Stimulated activated CD4-positive, alpha-beta T cell treated with anti-CD3 and anti-CD28 coated beads, Interleukin-15, amount 100 ng/mL, for 24 hours (primary cell): ENCODE data around the gene P2RY2.

Experiments
- DNase-seq: peaks from one replicate; pipeline ENCODE4 v3.0.0-alpha.2; 2020

Gene P2RY2

GRCh38 chr11:73206801-73207200 is 11.3 kb upstream of the P2RY2 start:
- no peak for DNase-seq

- DNase-seq, result no peak
These were observed 8.2 kb upstream of the P2RY2 start for GRCh38 chr11:73209892-73210291.

- DNase-seq, result no peak
These were observed 7.0 kb upstream of the P2RY2 start for GRCh38 chr11:73210916-73211667.

- DNase-seq, result no peak
These were observed 4.6 kb upstream of the P2RY2 start for GRCh38 chr11:73213196-73214143.

GRCh38 chr11:73215191-73216134 is 2.6 kb upstream of the P2RY2 start:
- DNase-seq, result no peak

GRCh38 chr11:73216465-73216864 is 1.6 kb upstream of the P2RY2 start:
- DNase-seq, result no peak

- DNase-seq, result no peak
These were observed 811 bp upstream of the P2RY2 start for GRCh38 chr11:73217131-73217809.

- no peak for DNase-seq
These were observed 323 bp upstream of the P2RY2 start for GRCh38 chr11:73217810-73218105.

- no peak for DNase-seq
These were observed 742 bp downstream of the P2RY2 start for GRCh38 chr11:73218830-73219215.

GRCh38 chr11:73219396-73220285 is 1.6 kb downstream of the P2RY2 start:
- no peak for DNase-seq

- no peak for DNase-seq
These were observed 3.4 kb downstream of the P2RY2 start for GRCh38 chr11:73221451-73221850.

GRCh38 chr11:73221996-73222395 is 3.9 kb downstream of the P2RY2 start:
- DNase-seq, result no peak

- DNase-seq, result no peak
These were observed 6.1 kb downstream of the P2RY2 start for GRCh38 chr11:73223998-73224730.

- no peak for DNase-seq
These were observed 7.1 kb downstream of the P2RY2 start for GRCh38 chr11:73225001-73225686.

GRCh38 chr11:73225851-73226250 is 7.8 kb downstream of the P2RY2 start:
- no peak for DNase-seq

GRCh38 chr11:73226297-73227006 is 8.4 kb downstream of the P2RY2 start:
- no peak for DNase-seq

GRCh38 chr11:73227571-73228211 is 9.6 kb downstream of the P2RY2 start:
- no peak for DNase-seq

GRCh38 chr11:73228268-73229134 is 10.4 kb downstream of the P2RY2 start:
- DNase-seq, result no peak
